Measurements from ENCODE around the gene TTC31. TPM values are rescaled to one million over a fixed set of nuclear protein-coding genes. Genes with fewer than 3 reads are reported as not detected.

The TTC31 gene
- total RNA-seq, 1 donor from 2014 or later = 19.5 TPM

DNA sequence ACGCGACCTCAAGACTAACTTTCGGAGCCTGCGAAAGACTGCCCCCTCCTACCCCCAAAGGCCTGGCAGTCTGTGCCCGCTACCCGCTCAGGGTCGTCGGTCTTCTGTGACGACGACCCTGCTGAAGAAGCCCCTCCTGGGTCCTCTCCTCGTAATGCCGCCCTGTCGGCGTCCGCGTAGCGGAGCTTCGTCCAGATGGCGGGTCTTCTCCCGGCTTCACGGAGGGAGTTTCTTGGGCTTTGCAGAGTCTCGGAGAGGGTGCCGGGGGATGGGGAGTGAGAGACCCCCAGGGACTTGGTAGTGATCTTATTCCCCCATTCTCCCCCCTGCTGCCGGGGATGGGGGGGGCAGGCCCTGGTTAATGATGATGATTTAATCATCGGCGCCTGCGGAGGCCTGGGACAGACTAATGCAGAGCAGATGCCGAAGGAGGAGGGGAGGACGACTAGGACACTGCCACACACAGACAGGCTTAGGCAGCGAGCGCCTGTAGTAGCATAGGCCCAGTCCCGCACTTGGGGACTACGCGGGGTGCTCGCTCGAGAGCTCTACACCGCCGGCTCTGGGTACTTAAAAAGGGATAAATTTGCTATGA, 25.1 kb downstream of the TTC31 start:
- no peak for TF ChIP-seq CTCF (IDR thresholded peaks at IDR 0.05)
- Histone ChIP-seq H3K27me3 (peaks cover 3% of the 10 kb centered on the region), H3K4me1 (peaks cover 3 to 24% of the 10 kb centered on the region in 2 donors), H3K4me3 (peak overlapping the region; percentile 76 to 78), H3K36me3 (peaks cover 7 to 14% of the 10 kb centered on the region in 2 donors), H3K27ac (peak overlapping the region; percentile 99), H3K9me3 (no peaks in the 10 kb centered on the region)
- intact Hi-C loops (cut with DNase I) = loop anchor here (1.0 to 5.0 kb wide), 7 partner anchors 21 to 329 kb away; partner anchors contain the start of genes AUP1, DOK1, HTRA2 and INO80B
- DNase-seq (ENCODE audit: low spot score in 2 of 2) = no peak

- no peak for TF ChIP-seq CTCF (IDR thresholded peaks at IDR 0.05)
- Histone ChIP-seq H3K27ac (no peak overlapping the region), H3K36me3 (peaks cover 2 to 8% of the 10 kb centered on the region in 2 donors), H3K4me1 (peaks cover 8 to 27% of the 10 kb centered on the region in 2 donors), H3K9me3 (no peaks in the 10 kb centered on the region), H3K4me3 (no peak overlapping the region), H3K27me3 (peaks cover 26% of the 10 kb centered on the region)
- intact Hi-C loops (cut with DNase I) = no loop called here
- DNase-seq (ENCODE audit: low spot score in 2 of 2) = no peak
Measured at GRCh38 chr2:74510272-74510671, 27.4 kb downstream of the TTC31 start.

- no peak for DNase-seq (ENCODE audit: low spot score in 2 of 2)
- H3K27me3 ChIP-seq = peaks cover 36% of the 10 kb centered on the region
Measured at GRCh38 chr2:74511104-74511989, 28.5 kb downstream of the TTC31 start.

DNA sequence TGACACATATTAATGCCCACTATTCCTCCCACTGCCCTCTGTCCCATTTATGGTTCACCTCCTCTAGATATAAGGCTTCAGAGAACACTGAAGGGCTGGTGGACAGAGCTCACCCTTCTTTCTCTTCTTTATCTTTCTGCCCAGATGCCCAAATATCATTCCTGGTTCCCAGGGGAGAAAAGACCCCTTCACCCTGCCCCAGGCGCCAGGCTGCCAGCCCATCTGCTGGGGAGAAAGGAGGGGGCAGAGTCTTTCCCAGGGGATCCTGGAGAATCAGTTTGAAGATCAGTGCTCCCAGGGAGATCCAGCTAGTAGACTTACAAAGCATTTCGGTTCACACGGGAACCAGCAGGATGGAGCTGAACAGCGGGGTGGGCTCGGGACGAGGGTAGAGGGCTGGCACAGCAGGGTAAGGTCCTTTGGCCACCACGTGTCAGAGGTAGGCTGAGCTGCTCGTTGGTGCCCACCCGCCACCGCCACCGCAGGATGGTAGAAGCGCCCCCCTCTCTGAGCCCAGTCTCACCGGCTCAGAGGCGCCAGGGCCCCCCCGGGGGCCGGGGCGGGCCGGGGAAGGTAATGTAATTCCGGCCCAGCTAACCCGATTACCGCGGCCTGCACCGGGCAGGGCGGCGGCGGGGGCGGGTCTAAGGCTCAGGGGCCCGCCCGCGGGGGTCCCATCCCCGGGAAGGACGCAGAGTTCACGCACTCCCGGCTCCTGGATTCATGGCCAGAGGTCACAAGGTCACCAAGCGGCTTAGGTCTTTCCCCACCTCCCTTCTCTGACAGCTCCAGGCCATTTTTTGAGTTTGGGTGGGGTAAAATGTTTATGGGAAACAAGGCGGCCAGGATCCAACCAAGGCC, 30.1 kb downstream of the TTC31 start:
- no peak for TF ChIP-seq CTCF (IDR thresholded peaks at IDR 0.05)
- DNase-seq (ENCODE audit: low spot score in 2 of 2) = no peak
- peaks cover 39% of the 10 kb centered on the region for H3K27me3 ChIP-seq
- H3K27ac ChIP-seq = no peak overlapping the region
- no peaks in the 10 kb centered on the region for H3K9me3 ChIP-seq
- intact Hi-C loops (cut with DNase I) = no loop called here
- no peaks in the 10 kb centered on the region for H3K36me3 ChIP-seq
- peaks cover 18 to 19% of the 10 kb centered on the region in 2 donors for H3K4me1 ChIP-seq
- no peak overlapping the region for H3K4me3 ChIP-seq

More at GRCh38 chr2:74511104-74511989, 28.5 kb downstream of the TTC31 start:
- no peak overlapping the region for H3K27ac ChIP-seq
- H3K4me1 ChIP-seq = peaks cover 18 to 27% of the 10 kb centered on the region in 2 donors
- no peaks in the 10 kb centered on the region for H3K36me3 ChIP-seq
- TF ChIP-seq CTCF (IDR thresholded peaks at IDR 0.05) = no peak
- no peak overlapping the region for H3K4me3 ChIP-seq
- no peaks in the 10 kb centered on the region for H3K9me3 ChIP-seq
- intact Hi-C loops (cut with DNase I) = no loop called here

GRCh38 chr2:74513605-74514367, 30.9 kb downstream of the TTC31 start:
- Histone ChIP-seq H3K9me3 (no peaks in the 10 kb centered on the region), H3K4me1 (peaks cover 16 to 18% of the 10 kb centered on the region in 2 donors), H3K36me3 (no peaks in the 10 kb centered on the region), H3K27ac (no peak overlapping the region), H3K27me3 (peaks cover 39% of the 10 kb centered on the region), H3K4me3 (peak overlapping the region in 1 of 2 donors; percentile 58)
- no peak for TF ChIP-seq CTCF (IDR thresholded peaks at IDR 0.05)
- intact Hi-C loops (cut with DNase I) = no loop called here
- no peak for DNase-seq (ENCODE audit: low spot score in 2 of 2)
